ENCODE data around the gene PELI1.

PELI1 gene

DNA sequence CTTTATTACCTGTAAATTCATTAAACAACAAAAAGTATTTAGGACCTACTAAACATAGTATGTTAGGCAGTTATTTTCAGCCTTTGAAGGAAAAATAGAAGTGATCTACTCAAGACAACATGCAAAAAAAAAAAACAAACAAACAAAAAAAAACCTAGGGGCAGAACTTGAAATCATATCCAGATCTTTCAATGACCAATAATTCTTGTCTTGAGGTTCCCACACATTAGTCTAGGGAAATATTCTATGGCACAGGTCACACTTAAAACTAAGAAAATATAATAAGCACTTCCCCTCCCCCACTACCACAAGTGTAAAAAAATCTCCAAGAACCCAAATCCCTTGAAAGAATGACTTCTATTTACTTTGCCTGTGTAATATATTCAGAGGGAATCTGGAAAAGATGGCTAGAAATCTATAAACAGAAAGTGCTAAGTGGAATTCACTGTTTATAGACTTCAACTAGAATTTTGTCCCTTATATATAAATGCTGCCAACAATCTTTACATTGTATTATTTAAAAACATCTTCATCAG lies 3.5 kb downstream of the PELI1 start:
- no peak for DNase-seq (ENCODE audit: extremely low read depth, low read depth)
- TF ChIP-seq CTCF (IDR thresholded peaks at IDR 0.05; ENCODE audit: low read depth, low read length) = no peak

GRCh38 chr2:64139956-64140355 lies 4.3 kb downstream of the PELI1 start:
- no peak for DNase-seq (ENCODE audit: extremely low read depth, low read depth)
- no peak for TF ChIP-seq CTCF (IDR thresholded peaks at IDR 0.05; ENCODE audit: low read depth, low read length)

DNA sequence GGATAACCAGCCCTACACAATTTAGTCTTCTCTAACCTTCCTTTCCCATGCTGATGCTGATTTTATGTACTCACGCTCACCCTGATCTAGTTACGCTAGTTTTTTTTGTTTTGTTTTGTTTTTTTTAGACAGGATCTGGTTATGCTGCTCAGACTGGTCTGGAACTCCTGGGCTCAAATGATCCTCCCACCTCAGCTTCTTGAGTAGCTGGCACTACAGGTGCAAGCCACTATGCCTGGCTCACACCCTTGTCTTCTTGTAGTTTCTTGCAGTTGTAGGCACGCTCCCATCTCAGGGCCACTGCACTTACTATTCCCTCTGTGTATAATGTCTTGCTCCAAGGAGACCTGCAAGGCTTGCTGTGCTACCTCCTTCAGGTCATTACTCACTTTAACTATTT lies 6.2 kb downstream of the PELI1 start:
- no peak for TF ChIP-seq CTCF (IDR thresholded peaks at IDR 0.05; ENCODE audit: low read depth, low read length)
- DNase-seq (ENCODE audit: extremely low read depth, low read depth) = no peak

DNA sequence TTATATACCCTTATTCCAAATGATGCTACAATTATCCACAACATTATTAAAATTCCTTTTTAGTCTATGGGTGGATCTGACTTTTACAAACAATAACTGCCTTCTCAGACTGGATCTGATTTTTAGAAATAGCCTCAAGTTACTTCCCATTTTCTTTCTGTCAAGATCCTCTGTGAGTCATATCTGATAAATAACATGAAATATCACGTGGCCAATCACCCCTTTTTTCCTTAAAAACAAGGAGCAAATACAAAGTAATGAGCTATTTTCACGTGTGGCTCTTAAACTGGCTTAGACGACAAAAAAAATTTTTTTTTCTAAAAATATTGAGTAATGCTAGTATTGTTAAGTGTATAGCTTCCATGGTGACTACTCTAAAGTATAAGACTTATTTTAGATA lies 6.7 kb downstream of the PELI1 start:
- no peak for DNase-seq (ENCODE audit: extremely low read depth, low read depth)

DNA sequence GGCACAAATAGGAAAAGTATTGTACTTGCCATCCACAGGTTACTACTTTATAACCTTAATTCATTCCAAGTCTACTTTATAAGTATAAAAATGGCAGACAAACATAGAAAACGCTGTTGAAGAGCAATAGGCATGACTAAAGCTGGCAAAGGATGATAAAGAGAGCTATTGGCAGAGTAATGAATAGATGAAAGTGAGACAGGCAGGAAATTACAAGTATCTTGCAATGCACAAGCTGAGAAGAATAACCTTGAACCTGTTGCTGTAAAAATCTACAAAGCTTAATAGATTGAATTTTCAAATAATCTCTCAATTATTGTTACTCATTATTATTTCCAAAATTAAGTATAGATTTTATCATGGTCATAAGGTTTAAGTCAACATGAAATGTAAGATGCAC lies 8.8 kb downstream of the PELI1 start:
- no peak for DNase-seq (ENCODE audit: extremely low read depth, low read depth)
- no peak for TF ChIP-seq CTCF (IDR thresholded peaks at IDR 0.05; ENCODE audit: low read depth, low read length)

More for the DNA sequence above, 6.7 kb downstream of the PELI1 start:
- TF ChIP-seq CTCF (IDR thresholded peaks at IDR 0.05; ENCODE audit: low read depth, low read length) = no peak

GRCh38 chr2:64134813-64135212 lies 9.4 kb downstream of the PELI1 start:
- no peak for TF ChIP-seq CTCF (IDR thresholded peaks at IDR 0.05; ENCODE audit: low read depth, low read length)
- DNase-seq (ENCODE audit: extremely low read depth, low read depth) = no peak

DNA sequence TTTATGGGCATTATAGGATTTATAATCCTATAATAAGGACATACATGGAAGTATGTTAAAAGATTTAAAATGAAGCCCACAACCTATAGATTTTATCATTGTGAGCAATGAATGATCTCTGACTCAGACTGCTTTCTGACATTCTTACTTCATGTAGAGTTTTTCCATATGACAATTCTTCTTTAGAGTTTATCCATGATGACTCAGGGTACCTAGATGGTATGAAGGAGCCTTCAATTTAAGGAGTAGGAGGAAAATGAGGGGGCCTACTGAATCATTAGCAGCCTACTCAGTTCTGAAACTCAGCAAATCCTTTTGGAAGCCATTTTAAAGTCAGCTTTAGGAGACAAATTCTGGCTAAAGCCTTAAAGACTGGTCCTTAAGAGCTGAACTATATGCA lies 10.4 kb downstream of the PELI1 start:
- TF ChIP-seq CTCF (IDR thresholded peaks at IDR 0.05; ENCODE audit: low read depth, low read length) = no peak
- DNase-seq (ENCODE audit: extremely low read depth, low read depth) = no peak

Measured in AG09319 (cell line).